ENCODE results near the gene NHEJ1. TPM values are rescaled to one million over a fixed set of nuclear protein-coding genes. Genes with fewer than 3 reads are reported as not detected.

Gene NHEJ1
- total RNA-seq, 1 experiment from 2014 or later, result 20.8 TPM

GRCh38 chr2:219180961-219181360, 20.3 kb upstream of the NHEJ1 start:
- DNase-seq, result no peak
- no peaks in the 10 kb centered on the region for H3K27me3 ChIP-seq (ENCODE audit: insufficient read depth, low read length)
- Mint-ChIP-seq H3K27me3 (ENCODE audit: low read depth) (no peaks in the 10 kb centered on the region; the same call in 1 of the 2 replicates), H3K4me3 (no peak overlapping the region), H3K9me3 (no peaks in the 10 kb centered on the region; a peak in 2 of 5 replicates), H3K36me3 (ENCODE audit: insufficient read depth in 1 of 3, low read depth in 3 of 3) (peaks cover 16 to 45% (median 34%) of the 10 kb centered on the region in 3 experiments), H3K27ac (no peak overlapping the region), H3K4me1 (peaks cover 13 to 16% of the 10 kb centered on the region in 2 experiments)
- no peak overlapping the region for H4K5ac ChIP-seq (ENCODE audit: insufficient read length, low read depth, low read length)
- H3T11ph ChIP-seq (ENCODE audit: low read length), result no peak overlapping the region
- no peak overlapping the region for H3K4ac ChIP-seq (ENCODE audit: low read depth, low read length)
- H3K79me2 ChIP-seq (ENCODE audit: insufficient read depth, low read length), result no peaks in the 10 kb centered on the region
- no peak overlapping the region for H3K14ac ChIP-seq (ENCODE audit: insufficient read depth, low read length)
- H3K4me1 ChIP-seq (ENCODE audit: insufficient read depth, low read length), result 0 out of 2 replicates have a peak, but pooled peaks cover 3% of the 10 kb centered on the region
- no peak overlapping the region for H4K8ac ChIP-seq (replicated peaks; ENCODE audit: insufficient read length, low read depth, low read length)
- H4K20me1 ChIP-seq (ENCODE audit: control insufficient read depth, insufficient read depth, insufficient read length), result no peaks in the 10 kb centered on the region
- H3K23ac ChIP-seq (ENCODE audit: insufficient read length, low read depth, low read length), result no peak overlapping the region
- TF ChIP-seq CTCF (conservative IDR thresholded peaks at IDR 0.05), result no peak
- peaks cover 3% of the 10 kb centered on the region for H3K79me1 ChIP-seq (ENCODE audit: insufficient read depth, low read depth, low read length, poor library complexity, severe bottlenecking)
- no peak overlapping the region for H2AFZ ChIP-seq (ENCODE audit: low read length)
- H2BK15ac ChIP-seq (ENCODE audit: low read depth, low read length), result no peak overlapping the region
- no peak overlapping the region for H3K27ac ChIP-seq (ENCODE audit: insufficient read length, low read depth, low read length)
- H3K23me2 ChIP-seq (ENCODE audit: insufficient read length, low read depth, low read length, poor library complexity, severe bottlenecking), result peaks cover 17% of the 10 kb centered on the region
- no peak overlapping the region for H3K9ac ChIP-seq (ENCODE audit: extremely low read depth, insufficient read length, low read length)
- no peak overlapping the region for H3K56ac ChIP-seq (ENCODE audit: insufficient read length, low read depth, low read length)
- no peak overlapping the region for H3K4me2 ChIP-seq (ENCODE audit: insufficient read depth, insufficient read length, low read length)
- H3K18ac ChIP-seq (ENCODE audit: insufficient read length, low read depth, low read length), result no peak overlapping the region
- no peak overlapping the region for H2BK5ac ChIP-seq (ENCODE audit: insufficient read length, low read length)
- no peak overlapping the region for H2BK120ac ChIP-seq (ENCODE audit: low read depth, low read length, poor library complexity, severe bottlenecking)
- no peaks in the 10 kb centered on the region for H3K9me3 ChIP-seq (ENCODE audit: control insufficient read depth, low read depth, low read length)
- H2BK12ac ChIP-seq (ENCODE audit: insufficient read length, low read depth, low read length), result no peak overlapping the region
- H2AK5ac ChIP-seq (ENCODE audit: insufficient read length, low read length), result no peak overlapping the region
- no CpG with 5 or more reads among the region's 5 CpGs for WGBS (ENCODE audit: extremely low coverage, insufficient read length, low lambda C conversion rate)
- no peak overlapping the region for H2BK20ac ChIP-seq (ENCODE audit: low read depth, low read length, poor library complexity, severe bottlenecking)
- no peak overlapping the region for H4K91ac ChIP-seq (ENCODE audit: insufficient read length, low read depth, low read length)

Data from H9 (cell line).